Fibroblast of villous mesenchyme (primary cell): Measurements from ENCODE around the gene FBXL15. TPM values are rescaled to one million over a fixed set of nuclear protein-coding genes. Genes with fewer than 3 reads are reported as not detected.
A peak's percentile ranks its signal among the peaks of the same experiment; 100 is the strongest.

Source experiments
- DNase-seq: peaks from one replicate; pipeline ENCODE4 v3.0.0-alpha.2; 2010; ENCODE audit warnings: low read depth
- H3K4me3 ChIP-seq: 2 replicates; pipeline ENCODE4 v1.5.1; 2011; ENCODE audit warnings: low read depth, mild to moderate bottlenecking, low read length
- CTCF ChIP-seq: IDR thresholded peaks from 2 replicates; pipeline ENCODE4 v1.5.1; 2012; ENCODE audit warnings: low read depth, mild to moderate bottlenecking, low read length; ENCODE audit not compliant: insufficient read depth
- total RNA-seq: library from RNA; depleted of rRNA; stranded (reverse); fragments of >200 nt; gene quantifications from 2 replicates; pipeline ENCODE4 v1.2.3, GENCODE V29; 2012

Gene FBXL15
- total RNA-seq, 1 donor = 4.3 TPM

GRCh38 chr10:102422545-102423129 is 2.0 kb downstream of the FBXL15 start:
- peak; percentile 74 for TF ChIP-seq CTCF
- H3K4me3 ChIP-seq = peak overlapping the region; percentile 89
- peak; percentile 70 for DNase-seq

GRCh38 chr10:102423372-102423968 is 2.8 kb downstream of the FBXL15 start:
- no peak for TF ChIP-seq CTCF
- DNase-seq = no peak
- H3K4me3 ChIP-seq = no peak overlapping the region

GRCh38 chr10:102424145-102424544 is 3.5 kb downstream of the FBXL15 start:
- DNase-seq = no peak

GRCh38 chr10:102424916-102425315 is 4.3 kb downstream of the FBXL15 start:
- no peak for TF ChIP-seq CTCF
- no peak for DNase-seq

More at GRCh38 chr10:102424145-102424544, 3.5 kb downstream of the FBXL15 start:
- TF ChIP-seq CTCF = no peak
- H3K4me3 ChIP-seq = no peak overlapping the region

GRCh38 chr10:102425444-102425843 is 4.8 kb downstream of the FBXL15 start:
- H3K4me3 ChIP-seq = no peak overlapping the region
- DNase-seq = no peak
- no peak for TF ChIP-seq CTCF

More at GRCh38 chr10:102424916-102425315, 4.3 kb downstream of the FBXL15 start:
- no peak overlapping the region for H3K4me3 ChIP-seq

GRCh38 chr10:102426803-102427287 is 6.2 kb downstream of the FBXL15 start:
- DNase-seq = no peak

More at GRCh38 chr10:102426803-102427287, 6.2 kb downstream of the FBXL15 start:
- no peak overlapping the region for H3K4me3 ChIP-seq
- TF ChIP-seq CTCF = no peak
